Activated CD4-positive, alpha-beta T cell treated with anti-CD3 and anti-CD28 coated beads, Interleukin-2, Interleukin-6, amounts not matched to agents 100 ng/mL and 50 ng/mL, durations not matched to agents 16 hours and 8 hours (primary cell): ENCODE data around the gene RAPGEF1.
A peak's percentile ranks its signal among the peaks of the same experiment; 100 is the strongest.
"Not testable (repeated sequence)": the region's sequence is repeated elsewhere in the genome, so short reads cannot be mapped to it uniquely, and the experiment has no call there.

Experiments
- DNase-seq: peaks from one replicate; pipeline ENCODE4 v3.0.0-alpha.2; 2020

RAPGEF1 gene, protein sequence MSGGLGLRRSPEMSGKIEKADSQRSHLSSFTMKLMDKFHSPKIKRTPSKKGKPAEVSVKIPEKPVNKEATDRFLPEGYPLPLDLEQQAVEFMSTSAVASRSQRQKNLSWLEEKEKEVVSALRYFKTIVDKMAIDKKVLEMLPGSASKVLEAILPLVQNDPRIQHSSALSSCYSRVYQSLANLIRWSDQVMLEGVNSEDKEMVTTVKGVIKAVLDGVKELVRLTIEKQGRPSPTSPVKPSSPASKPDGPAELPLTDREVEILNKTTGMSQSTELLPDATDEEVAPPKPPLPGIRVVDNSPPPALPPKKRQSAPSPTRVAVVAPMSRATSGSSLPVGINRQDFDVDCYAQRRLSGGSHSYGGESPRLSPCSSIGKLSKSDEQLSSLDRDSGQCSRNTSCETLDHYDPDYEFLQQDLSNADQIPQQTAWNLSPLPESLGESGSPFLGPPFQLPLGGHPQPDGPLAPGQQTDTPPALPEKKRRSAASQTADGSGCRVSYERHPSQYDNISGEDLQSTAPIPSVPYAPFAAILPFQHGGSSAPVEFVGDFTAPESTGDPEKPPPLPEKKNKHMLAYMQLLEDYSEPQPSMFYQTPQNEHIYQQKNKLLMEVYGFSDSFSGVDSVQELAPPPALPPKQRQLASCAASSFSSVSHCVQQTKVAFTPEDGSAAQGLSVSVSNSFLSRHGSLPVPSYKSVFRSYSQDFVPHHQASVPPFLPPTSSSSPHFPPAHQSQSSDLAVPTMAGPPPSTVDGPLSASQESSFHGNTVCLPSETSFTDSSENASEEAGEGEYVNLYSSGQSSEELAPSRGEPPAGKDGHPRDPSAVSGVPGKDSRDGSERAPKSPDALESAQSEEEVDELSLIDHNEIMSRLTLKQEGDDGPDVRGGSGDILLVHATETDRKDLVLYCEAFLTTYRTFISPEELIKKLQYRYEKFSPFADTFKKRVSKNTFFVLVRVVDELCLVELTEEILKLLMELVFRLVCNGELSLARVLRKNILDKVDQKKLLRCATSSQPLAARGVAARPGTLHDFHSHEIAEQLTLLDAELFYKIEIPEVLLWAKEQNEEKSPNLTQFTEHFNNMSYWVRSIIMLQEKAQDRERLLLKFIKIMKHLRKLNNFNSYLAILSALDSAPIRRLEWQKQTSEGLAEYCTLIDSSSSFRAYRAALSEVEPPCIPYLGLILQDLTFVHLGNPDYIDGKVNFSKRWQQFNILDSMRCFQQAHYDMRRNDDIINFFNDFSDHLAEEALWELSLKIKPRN (N-terminal part only)

DNA sequence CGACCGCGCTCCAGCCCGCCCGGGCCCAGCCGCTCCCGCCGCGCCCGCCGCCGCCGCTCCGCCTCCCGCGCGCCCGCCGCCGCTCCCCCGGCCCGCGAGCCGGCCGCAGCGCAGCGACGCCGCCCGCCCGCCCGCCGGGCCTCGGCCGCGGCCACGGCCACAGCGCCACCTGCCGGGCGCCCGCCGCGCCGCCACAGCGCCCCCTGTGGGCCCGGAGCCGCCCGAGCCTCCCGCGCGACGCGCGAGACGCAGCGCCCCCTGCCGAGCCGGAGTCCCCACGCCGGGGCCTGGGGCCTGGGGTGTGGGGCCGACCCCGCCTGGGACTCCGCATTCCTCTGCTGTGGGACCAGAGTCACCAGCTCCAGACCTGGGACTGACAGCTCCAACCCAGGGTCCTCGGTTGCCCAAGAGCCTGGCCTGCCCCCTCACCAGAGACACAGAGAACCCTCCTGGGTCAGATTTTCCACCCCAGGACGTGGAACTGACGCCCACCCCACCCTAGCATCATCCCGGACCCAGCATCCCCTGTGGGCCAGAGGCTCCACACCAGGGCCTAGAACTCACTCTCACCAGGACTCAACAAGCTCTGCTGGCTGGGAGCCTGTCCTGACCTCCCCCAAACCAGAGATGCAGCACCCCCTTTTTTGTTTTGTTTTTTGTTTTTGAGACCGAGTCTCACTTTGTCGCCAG, at the start of gene RAPGEF1:
RAPGEF1 (minus strand) TSS at position 118 of the 690 bp plus-strand sequence. CDS start 246 bp downstream, outside the sequence.
- peak; percentile 89 for DNase-seq

DNA sequence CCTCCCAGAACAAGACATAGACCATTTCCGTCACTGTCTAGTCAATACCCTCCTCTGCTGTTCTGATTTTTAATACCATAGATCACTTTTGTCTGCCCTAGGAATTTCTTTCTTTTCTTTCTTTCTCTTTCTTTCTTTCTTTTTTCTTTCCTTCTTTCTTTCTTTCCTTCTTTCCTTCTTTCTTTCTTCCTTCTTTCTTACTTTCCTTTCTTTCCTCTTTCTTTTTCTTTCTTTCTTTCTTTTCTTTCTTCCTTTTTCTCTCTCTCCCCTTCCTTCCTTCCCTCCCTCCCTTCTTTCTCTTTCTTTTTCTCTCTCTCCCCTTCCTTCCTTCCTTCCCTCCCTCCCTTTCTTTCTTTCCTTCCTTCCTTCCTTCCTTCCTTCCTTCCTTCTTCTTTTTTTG, 49.0 kb upstream of the RAPGEF1 start:
- no peak for DNase-seq

DNA sequence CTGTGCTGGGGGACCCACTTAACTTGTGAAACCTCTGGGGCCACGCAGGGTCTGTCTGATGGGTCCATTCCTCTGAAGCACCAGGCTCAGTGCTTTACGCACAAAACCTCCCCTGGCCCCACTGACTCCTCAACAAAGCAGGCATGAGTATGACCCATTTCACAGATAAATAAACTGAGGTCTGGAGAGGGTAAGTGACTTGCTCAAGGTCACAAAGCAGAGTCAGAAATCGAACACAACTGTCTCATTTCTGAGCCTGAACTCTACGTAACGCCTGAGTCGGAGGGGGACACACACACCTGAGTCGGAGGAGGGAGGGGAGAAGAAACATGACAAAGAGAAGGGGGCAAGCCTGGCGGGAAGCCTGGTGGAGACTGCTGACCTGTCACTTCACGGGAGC, 48.0 kb upstream of the RAPGEF1 start:
- DNase-seq: no peak

DNA sequence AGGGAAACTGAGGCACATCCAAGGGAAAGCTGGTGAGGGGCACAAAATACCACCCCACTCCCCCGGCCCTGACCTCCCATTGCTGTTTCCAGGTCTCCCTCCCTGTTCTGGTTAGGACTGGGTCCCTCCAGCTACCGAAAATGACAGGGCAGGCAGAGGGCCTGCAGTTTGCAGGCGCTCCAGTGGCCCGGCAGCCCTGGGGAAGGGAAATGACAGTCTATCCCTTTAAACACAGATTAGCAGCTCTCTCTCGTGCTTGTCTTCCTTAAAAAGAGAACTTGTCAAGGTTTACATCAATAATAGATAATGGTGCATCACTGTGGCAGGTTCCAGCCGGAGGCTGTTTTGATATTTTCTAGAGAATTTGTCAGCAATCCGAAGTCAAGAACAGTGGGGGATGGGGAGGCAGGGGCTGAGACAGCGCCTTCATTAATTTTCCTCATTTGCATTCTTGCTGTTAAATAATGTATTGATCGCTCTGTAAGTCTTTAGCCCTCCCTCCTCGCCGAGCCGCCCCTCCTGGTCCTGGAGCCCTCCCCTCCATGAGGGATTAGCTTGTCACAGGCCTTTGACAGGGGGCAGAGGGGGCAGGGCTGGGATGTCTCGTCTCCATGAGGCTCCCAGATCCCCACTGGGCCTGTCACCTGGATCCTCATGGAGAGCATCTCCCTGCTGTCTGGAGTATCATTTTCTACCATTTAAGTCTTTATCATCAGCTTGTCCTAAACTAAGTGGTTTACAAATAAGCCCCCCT, 45.0 kb upstream of the RAPGEF1 start:
- no peak for DNase-seq

DNA sequence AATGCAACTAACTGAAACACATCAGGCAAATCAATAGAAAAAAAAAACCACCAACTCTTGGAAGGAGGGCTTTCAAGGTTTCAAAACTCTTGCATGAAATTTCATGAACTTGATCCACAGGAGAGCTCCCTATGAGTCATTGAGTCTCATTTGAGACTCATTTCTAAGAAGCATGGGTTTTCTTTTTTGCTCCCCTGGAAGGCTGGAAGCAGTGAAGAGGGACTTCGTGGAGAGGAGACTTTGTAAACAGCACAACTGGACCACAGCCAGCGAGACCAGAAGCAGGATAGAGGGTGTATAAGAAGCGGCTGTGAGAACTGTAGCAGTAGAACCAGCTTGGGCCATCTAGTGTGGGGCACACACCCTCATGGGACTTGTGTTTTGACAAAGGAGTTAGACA, 41.2 kb upstream of the RAPGEF1 start:
- DNase-seq: no peak

DNA sequence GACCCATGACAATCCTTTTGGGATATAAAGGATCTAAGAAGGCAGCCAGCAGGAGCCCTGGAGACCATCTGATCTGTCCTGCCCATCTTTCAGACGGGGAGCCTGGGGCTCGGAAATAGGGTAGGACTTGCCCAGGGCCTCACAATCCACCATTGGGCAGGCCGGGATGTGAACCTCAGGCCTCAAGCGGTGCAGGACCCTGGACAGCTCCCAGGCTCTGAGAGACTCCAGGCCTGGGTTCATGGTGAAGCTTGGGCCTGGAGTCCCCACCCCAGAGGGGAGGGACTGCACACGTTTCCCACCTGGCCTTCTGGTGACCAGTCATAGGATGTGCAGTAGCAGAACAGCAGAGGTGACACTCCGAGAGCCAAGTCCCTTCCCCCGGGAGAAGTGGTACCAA, 36.6 kb upstream of the RAPGEF1 start:
- peak; percentile 23 for DNase-seq

DNA sequence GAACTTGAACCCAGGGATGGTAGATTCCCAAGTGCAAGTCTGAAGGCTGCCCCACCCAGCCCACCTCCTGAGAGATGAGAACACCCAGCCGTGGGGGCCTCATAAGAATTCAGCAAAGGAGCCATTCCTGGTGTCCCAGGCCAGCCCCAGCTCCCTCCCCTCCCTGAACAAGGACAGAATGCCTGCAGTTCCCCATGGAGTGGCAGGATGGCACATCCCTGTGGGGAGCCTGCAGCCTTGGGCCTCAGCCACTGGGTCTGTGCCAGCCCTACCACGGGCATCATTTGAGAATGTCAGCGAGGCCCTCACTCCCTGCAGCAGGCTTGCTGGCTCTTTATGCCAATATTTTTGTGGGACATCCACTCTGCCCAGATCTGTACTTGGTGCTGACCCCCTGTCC, 36.2 kb upstream of the RAPGEF1 start:
- no peak for DNase-seq

DNA sequence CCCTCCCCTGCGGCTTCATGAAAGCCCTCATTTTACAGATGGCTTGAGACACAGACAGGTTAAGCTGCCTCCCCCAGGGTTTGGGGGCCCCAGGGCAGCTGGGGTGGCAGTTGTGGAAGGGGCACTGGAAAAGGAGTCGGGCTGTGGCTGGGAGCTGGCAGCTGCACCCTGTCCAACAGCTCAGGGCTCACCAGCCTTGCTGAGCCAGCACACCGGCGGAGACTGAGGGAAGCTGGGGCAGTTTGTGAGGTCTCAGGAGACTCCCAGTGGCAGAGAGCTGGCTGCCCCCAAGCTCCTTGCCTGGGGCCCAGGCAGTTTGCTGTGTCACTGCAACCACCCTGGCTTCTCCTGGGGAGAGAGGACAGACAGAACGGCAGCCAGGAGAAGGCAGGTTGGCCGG, 34.8 kb upstream of the RAPGEF1 start:
- DNase-seq: no peak

DNA sequence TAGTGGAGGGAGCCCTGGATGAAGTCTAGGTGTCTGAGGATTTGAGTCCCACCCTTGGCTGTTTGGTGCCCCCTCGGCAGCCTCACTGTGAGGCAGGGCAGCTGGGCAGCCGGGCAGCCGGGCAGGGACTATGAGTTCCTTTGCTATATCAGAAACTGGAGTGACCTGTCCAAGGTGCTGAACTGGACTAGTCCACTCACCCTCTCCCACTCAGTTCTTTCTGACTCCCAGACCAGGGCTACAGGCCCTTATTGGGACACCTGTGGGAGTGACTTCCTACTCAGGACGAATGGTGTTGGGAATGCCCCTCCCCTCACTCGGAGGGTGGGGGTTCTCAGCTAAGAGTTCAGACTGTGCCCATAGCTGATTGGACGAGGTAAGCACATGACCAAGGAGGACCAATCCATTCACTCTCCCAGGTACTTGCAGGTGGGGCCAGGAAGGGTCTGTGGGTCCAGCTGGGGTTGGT, 34.1 kb upstream of the RAPGEF1 start:
- peak; percentile 35 for DNase-seq

DNA sequence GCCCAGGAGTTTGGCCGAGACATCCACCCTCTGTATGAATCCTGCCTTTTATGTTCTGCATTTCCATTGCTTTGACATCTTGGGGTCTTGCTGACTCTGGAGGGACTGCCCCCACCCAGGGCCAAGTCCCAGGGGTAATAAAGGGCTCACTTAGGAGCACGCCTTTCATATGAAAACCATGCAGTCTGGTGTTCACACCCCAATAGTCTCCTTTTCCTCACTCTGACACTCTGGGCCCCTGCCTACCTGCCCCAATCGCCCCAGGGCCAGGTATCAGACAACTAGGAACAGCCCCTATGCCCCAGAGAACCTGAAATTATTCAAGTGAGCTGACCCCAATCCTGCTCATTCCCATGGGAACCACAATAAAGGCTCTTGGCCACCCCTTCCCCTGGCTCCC, 33.1 kb upstream of the RAPGEF1 start:
- no peak for DNase-seq

DNA sequence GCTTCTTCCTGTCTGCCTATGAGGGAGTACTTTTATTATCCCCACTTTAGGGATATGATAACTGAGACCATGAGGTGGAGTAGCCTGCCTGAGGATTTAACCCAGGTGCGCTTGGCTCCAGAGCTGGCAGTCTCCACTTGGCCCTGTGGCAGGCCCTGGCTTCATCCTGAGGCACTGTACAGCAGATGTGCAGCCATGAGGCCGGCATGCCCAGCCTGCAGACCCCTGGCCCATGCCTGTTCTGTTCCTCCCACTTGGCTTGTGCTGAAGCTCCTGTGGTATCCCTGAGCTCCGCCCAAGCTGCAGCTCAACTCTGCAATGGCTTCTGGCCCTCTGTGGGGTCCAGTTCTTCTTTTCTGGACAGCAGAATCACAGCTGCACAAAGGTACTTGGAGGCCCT, 31.8 kb upstream of the RAPGEF1 start:
- no peak for DNase-seq

DNA sequence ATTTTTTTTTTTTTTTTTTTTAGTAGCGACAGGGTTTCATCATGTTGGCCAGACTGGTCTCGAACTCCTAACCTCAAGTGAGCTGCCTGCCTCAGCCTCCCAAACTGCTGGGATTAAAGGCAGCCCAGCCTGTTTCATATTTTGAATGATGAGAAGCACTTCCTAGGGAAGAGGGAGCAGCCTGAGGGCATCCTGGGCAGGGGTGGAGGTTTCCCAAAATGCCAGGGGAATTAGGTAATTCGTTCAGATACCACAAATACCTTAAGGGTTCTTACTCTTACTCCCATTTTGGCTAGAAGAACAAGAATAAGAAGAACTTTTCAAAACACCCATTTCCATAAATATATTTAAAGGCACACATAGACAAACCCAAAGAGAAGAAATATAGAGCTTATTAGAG, 29.5 kb upstream of the RAPGEF1 start:
- no peak for DNase-seq

DNA sequence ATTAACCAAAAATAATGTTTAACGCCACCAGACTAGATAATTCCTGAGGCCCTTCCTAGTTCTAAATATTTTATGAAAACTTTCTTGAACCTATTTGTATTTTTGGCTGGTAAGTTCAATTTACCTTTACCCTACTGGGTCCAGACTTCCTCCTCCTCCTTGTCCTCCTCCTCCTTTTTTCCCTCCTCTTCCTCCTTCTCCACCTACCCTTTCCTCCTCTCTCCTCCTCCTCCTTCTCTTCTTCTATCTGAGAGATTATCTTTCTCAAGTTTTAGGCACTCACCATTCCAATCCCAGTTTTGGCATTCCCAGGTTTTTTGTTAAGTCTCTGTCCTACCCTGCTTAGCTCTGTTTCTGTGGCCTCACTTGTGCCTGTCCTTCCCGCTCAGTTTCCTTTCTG, 24.7 kb upstream of the RAPGEF1 start:
- no peak for DNase-seq

DNA sequence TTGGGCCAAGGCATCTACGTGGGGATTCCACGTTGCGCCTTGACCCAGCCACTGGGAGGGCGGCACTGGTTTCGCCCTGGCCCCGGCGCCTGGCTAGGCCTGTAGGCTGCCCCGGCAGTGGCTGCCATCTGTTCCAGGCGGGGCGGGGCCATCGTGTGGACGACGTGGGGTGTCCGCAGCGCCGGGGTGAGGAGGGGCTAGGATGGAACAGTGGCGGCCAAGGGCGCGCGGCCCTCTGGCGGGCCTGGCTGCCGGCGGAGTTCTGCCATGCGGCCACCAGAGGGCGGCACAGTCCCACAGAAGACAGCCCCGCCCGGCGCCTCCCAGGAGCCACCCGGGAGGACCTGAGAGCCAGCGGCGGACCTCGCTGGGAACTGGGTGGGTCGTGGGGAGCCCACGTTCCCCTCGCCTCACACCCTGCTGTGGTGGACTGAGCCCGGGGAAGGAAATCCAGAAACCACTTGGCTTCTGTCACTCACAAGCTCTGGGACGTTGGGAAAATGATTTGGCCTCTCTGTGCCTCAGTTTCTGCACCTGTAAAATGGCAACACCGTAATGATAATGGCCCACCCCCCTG, 22.6 kb upstream of the RAPGEF1 start:
- peak; percentile 84 for DNase-seq

DNA sequence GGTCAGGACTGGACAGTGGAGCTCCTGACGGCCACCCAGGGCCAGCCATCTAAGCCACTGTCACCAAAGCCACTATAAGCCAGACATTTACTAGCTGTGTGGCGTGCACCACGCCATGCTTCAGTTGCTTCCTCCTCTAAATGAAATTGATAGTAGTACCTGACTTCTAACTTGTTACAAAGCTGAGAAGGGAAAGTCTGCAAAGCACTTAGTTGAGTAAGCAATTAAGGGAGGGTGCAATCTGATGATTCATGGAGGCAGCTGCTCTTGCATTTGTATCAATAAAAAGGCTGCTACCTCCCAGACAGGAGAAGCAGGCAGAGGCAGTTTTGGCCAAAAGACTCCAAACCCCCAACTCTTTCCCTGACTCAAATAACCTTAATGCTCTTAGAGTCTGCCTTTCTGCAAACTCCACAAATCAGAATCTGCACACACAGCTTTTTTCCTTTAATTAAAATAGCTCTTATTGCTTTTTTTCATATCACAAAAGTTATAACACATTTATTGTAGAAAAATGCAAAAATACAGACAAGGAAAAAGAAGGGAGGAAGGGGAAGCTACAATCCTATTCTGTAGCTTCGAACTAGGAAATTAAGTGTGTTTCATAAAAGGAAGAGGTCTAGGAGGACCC, 19.3 kb upstream of the RAPGEF1 start:
- DNase-seq: no peak

DNA sequence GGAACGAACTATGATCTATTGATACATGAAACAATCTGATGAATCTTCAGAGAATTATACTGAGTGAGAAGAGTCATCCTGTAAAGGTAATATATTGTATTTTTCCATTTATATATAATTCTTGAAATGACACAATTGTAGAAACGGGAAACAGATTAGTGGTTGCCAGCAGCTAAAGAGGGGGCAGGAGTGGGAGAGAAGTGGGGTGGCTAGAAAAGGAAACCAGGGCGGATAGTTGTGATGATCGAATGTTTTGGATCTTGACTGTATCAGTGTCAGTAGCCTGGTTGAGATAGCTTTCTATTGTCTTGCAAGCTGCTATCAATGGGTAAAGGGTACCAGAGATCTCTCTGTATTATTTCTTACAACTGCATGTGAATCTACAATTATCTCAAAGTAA, 17.7 kb upstream of the RAPGEF1 start:
- DNase-seq: no peak

DNA sequence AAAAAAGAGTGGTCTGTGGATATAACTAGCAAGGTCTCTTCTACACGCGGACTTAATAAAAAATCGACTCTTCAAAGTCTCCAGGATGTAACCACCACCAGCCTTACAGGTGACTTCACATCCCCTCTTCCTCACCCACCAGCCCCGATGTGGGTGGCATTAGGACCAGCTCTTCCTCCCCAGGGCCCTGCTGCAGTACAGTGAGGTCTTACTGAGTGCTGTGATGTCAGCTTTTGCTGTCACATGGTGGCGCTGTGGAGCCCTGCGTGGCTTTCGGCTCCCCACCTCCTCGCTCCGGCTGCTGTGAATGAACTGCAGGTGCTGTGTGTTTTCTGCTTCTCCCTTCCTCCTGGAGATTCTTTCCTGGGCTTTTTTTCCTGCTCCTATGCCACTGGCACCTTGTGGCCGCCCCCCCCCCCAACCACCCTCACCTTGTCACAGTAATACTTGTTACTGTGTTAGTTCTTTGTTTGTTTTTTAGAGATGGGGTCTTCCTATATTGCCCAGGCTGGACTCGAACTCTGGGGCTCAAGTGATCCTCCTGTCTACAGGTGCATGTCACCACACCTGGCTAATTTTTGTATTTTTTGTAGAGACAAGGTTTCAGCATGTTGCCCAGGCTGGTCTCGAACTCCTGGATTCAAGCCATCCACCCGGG, 15.8 kb upstream of the RAPGEF1 start:
- DNase-seq: peak; percentile 91

DNA sequence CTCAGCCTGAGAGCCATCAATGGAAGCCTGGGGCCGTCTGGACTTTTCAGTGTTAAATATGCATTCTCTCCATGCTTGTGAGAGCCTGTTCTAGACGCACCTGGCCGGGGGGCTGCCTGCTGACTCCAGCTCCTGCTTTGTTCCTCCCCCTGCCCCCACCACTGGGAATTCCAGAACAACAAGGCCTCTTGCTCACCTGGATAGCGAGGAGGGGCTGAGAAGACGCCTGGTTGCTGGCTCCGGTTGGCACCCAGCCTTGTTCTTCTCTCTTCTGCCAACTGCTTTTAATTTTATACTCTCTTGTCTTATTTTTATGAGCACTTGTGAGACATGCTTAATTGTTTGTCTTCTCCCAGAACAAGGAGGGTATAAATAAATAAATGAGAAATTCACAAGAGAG, 15.0 kb upstream of the RAPGEF1 start:
- DNase-seq: no peak

DNA sequence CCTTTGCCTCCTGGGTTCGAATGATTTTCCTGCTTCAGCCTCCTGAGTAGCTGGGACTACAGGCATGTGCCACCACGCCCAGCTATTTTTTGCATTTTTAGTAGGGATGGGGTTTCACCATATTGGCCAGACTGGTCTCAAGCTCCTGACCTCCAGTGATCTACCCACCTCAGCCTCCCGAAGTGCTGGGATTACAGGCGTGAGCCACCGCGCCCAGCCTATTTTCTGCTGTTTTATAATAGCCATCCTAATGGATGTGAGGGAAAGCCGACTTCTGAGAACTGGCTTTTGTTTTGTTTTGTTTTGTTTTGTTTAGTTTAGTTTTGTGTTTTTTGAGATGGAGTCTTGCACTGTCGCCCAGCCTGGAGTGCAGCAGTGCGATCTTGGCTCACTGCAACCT, 13.9 kb upstream of the RAPGEF1 start:
- DNase-seq: not testable (repeated sequence)

DNA sequence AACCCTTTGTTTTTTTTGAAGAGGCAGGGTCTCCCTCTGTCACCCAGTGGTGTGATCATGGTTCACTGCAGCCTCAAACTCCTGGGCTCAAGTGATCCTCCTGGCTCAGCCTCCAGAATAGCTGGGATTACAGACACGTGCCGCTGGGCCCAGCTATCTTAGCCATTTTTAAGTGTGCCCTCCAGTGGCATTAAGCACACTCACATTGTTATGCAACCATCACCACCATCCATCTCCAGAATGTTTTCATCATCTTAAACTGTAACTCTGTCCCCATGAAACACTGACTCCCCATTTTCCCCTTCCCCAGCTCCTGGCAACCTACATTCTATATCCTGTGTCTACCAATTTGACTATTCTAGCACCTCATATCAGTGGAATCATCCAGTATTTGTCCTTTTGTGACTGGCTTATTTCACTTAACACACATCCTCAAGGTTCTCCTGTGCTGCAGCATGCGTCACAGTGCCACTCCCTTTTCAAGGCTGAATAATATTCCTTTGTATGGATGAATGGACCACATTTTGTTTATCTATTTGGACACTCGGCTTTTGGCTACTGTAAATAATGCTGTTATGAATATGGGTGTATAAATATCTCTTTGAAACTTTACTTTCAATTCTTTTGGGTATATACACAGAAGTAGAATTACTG, 12.5 kb upstream of the RAPGEF1 start:
- DNase-seq: no peak
